ENCODE data around the gene SMYD4.
"Not testable (repeated sequence)": the region's sequence is repeated elsewhere in the genome, so short reads cannot be mapped to it uniquely, and the experiment has no call there.

SMYD4 gene

GRCh38 chr17:1753767-1754429 is 75.8 kb downstream of the SMYD4 start:
- no peak for DNase-seq

GRCh38 chr17:1752425-1753262 is 77.1 kb downstream of the SMYD4 start:
- DNase-seq = no peak

GRCh38 chr17:1750628-1751027 is 79.1 kb downstream of the SMYD4 start:
- DNase-seq = no peak

GRCh38 chr17:1746975-1747543 is 82.6 kb downstream of the SMYD4 start:
- DNase-seq = no peak

- DNase-seq = no peak
Measured at GRCh38 chr17:1745513-1746020, 84.1 kb downstream of the SMYD4 start.

- no peak for DNase-seq
Measured at GRCh38 chr17:1744551-1745512, 84.9 kb downstream of the SMYD4 start.

GRCh38 chr17:1743088-1743439 is 86.6 kb downstream of the SMYD4 start:
- DNase-seq = no peak

- DNase-seq = no peak
Measured at GRCh38 chr17:1742371-1743087, 87.2 kb downstream of the SMYD4 start, which contains the start of gene SERPINF2. Gene SERPINF2 (plus strand): TSS chr17:1742871. CDS start chr17:1744996, 2,125 bp downstream.

- not testable (repeated sequence) for DNase-seq
Measured at GRCh38 chr17:1741899-1742298, 87.8 kb downstream of the SMYD4 start.

GRCh38 chr17:1737531-1738291 is 92.0 kb downstream of the SMYD4 start:
- DNase-seq = no peak

- no peak for DNase-seq
Measured at GRCh38 chr17:1736348-1737281, 93.1 kb downstream of the SMYD4 start.

- no peak for DNase-seq
Measured at GRCh38 chr17:1735834-1736347, 93.8 kb downstream of the SMYD4 start.

GRCh38 chr17:1735418-1735817 is 94.3 kb downstream of the SMYD4 start:
- DNase-seq = no peak

- DNase-seq = no peak
Measured at GRCh38 chr17:1733759-1734158, 95.9 kb downstream of the SMYD4 start.

- DNase-seq = no peak
Measured at GRCh38 chr17:1732833-1733321, 96.8 kb downstream of the SMYD4 start.

- no peak for DNase-seq
Measured at GRCh38 chr17:1732241-1732832, 97.4 kb downstream of the SMYD4 start.

GRCh38 chr17:1731194-1731506 is 98.6 kb downstream of the SMYD4 start:
- DNase-seq = no peak

GRCh38 chr17:1730326-1731193 is 99.1 kb downstream of the SMYD4 start:
- DNase-seq = no peak
